Stimulated activated CD4-positive, alpha-beta T cell treated with anti-CD3 and anti-CD28 coated beads, Interleukin-1b, Interleukin-23, amount 100 ng/mL, for 24 hours (primary cell): Measurements from ENCODE around the gene HSPB6.

Experiments used
- DNase-seq, 4 experiments: peaks; one replicate each; pipeline ENCODE4 v3.0.0-alpha.2; 2020; ENCODE audit warnings: low read depth in 4 of 4, low spot score in 1 of 4

The HSPB6 gene

DNA sequence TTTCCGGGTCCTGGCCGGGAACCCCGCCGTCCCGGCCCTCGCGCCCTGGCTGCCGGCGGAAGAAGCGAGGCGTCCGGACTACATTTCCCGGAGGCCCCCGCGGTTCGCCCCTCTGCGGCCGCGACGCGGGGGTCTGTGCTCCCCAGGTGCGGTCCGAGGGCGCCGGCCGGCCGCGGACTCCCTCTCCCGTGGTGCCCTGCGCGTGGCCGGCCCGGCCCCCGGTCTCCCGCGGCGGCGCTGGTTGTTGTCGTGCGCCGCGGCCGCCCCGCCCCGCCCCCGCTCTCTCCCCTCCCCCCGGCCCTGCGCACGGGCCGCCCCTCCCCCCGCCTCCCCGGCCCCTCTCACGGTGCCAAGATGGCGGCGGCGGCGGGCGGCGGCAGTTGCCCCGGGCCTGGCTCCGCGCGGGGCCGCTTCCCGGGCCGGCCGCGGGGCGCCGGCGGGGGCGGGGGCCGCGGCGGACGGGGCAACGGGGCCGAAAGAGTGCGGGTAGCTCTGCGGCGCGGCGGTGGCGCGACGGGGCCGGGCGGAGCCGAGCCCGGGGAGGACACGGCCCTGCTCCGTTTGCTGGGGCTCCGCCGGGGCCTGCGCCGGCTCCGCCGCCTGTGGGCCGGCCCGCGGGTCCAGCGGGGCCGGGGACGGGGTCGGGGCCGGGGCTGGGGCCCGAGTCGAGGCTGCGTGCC lies 39.0 kb downstream of the HSPB6 start, which contains the start of gene KMT2B:
Gene KMT2B (plus strand): TSS at position 339 of the 680 bp plus-strand sequence. CDS start 16 bp downstream, at position 355.
- DNase-seq: peak in 2 of 4 experiments; percentile 83 to 93

GRCh38 chr19:35716801-35717664 lies 39.8 kb downstream of the HSPB6 start:
- DNase-seq: peak in 3 of 4 experiments; percentile 73 to 94 (median 91)

DNA sequence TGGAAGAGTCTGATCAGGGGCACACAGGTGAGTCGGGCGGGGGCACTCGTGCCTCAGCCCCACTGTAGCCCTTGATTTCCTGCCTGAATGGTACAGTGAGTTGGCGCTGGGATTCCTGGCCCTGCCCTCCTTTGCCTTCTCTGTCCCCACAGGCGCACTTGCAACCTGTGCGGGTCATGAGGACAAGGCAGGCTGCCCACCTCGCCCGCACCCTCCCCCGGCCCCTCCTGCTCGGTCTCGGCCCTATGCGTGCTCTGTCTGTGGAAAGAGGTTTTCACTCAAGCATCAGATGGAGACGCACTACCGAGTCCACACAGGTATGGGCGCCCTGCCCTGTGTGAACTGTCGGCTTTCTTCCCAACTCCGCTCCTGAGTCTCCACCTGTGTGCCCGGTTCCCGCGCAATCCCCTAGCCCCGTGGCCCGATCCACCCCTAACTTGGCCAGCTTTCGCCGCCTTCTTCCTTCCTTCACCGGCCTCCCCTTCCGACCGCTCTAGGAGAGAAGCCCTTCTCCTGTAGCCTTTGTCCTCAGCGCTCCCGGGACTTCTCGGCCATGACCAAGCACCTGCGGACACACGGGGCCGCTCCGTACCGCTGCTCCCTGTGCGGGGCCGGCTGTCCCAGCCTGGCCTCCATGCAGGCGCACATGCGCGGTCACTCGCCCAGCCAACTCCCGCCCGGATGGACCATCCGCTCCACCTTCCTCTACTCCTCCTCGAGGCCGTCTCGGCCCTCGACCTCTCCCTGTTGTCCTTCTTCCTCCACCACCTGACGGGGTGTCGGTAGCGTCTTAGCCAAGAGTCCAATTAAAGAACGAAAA lies 40.6 kb downstream of the HSPB6 start:
- DNase-seq: no peak

DNA sequence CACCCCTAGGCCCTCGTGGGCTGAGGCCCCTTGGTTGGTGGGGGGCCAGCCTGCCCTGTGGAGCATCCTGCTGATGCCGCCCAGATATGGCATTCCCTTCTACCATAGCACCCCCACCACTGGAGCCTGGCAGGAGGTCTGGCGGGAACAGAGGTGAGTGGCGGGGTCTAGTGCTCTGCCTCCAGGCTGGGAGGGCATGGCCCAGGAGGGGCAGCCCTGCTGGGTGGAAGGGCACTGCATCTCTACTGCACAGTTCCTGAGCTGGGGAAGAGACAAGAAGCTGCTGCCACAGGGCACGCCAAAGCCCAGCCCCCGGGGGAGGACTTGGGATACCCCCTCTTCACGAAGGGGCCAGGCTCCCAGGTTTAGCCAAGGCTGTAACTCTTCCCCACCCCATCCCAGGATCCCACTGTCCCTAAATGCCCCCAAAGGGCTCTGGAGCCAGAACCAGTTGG lies 41.4 kb downstream of the HSPB6 start:
- no peak for DNase-seq

DNA sequence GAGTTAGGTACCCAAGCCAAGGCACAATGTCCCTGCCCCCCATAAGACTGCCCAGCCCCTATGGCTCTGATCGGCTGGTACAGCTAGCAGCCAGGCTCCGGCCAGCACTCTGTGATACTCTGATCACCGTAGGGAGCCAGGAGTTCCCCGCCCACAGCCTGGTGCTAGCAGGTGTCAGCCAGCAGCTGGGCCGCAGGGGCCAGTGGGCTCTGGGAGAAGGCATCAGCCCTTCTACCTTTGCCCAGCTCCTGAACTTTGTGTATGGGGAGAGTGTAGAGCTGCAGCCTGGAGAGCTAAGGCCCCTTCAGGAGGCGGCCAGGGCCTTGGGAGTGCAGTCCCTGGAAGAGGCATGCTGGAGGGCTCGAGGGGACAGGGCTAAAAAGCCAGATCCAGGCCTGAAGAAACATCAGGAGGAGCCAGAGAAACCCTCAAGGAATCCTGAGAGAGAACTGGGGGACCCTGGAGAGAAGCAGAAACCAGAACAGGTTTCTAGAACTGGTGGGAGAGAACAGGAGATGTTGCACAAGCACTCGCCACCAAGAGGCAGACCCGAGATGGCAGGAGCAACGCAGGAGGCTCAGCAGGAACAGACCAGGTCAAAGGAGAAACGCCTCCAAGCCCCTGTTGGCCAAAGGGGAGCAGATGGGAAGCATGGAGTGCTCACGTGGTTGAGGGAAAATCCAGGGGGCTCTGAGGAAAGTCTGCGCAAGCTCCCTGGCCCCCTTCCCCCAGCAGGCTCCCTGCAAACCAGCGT lies 42.1 kb downstream of the HSPB6 start:
- DNase-seq: no peak

- DNase-seq: no peak
These were observed 42.8 kb downstream of the HSPB6 start for GRCh38 chr19:35713904-35714495.

DNA sequence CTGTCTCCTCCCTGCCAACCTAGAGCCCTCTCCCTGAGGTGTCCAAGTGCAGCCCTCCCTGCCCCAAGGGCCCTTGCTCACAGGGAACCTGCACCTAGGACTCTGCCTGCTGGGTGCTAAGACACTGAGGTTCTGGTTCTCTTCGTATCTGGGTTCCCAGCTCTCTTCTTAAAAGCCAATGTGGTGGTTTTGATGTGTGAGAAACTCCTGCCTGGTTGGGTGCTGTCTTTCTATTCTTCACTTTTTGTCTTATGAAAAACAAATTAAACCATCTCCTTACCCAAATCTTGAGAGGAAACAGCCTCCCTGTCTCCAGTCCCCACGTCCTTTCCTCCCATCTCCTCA lies 43.4 kb downstream of the HSPB6 start:
- DNase-seq: no peak

DNA sequence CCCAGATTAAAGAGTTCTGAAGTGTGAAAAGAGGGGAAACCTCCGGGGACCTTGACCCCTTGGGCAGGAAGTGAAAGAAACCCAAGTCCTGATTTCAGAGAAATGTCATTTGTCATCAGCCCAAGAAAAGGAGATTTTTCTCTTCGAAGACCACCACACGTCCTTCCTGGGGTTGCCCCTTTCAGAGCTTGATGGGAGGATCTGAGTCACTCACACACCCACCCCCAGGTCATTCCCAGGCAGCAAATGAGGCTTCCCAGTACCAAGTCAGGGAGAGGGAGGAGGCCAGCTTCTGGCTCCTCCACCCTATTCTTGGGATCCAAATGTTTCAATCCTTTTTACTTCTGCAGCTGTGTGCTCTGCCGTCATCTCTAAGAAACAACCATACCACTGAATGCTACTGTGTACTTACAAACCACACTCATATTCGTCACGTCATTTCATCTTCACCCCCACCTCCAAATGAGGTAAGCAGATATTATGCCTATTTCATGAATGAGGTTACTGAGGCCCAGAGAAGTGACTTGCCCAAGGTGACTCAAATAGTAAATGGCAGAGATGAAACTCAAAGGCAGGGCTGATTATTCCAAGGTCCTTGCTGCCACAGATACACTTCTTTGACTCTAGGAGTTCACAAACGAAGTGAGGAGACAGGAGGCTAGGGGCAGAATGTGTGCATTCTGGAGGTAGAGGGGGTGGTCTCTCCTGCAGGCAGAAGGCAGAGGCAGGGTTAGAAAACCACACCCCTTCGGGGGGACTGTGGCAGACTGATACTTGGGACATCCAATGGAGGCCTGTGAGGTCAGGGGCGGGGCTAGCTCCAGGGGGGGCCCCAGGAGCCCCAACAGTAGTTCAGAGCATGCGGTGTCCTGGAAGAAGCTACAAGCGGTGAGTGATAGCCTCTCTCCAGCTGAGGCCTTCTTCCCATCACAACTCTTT lies 44.0 kb downstream of the HSPB6 start:
- peak in 3 of 4 experiments; percentile 30 to 87 (median 65) for DNase-seq

DNA sequence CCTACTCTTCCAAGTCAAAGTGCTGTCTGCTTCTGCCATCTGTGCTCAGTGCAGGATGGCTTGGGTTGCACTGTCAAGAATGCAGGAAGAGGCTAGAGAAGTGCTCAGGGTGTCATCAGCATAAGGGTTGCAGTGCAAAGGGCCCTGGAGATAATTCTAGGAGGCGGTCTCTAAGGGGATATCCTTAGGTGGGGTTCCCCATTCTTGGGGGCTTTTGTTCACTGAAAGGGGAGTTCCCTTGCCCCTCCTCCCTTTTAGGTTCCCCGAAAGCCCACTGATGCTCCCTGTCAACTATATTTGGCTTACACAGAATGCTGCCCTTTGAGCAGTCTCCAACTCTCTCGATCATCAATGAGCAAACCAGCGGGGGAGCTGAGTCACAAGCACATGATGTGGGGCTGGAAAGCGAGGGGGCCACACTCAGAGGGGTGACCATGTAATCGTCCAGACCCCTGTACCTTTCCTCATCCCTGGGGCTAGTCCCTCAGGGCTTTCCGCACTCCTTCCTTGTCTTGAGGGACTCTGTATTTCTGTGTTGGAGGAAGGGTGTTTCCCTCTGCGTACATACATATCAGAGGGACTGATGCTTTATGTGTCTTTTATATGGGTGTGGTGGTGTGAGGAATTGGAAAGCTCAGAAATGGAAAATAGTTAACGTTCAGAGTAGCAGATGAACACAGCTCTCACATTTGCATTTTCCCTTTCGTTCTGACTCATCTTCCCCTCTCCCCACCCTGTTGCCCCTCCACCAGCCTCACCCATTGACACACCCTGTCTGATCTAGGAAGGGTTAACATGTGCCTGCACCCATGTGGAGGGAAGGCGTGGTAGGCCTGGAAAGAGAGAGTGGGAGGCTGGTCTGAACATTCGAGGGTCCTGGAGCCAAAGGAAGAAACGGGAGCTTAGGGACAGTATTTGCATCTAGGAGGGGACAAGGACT lies 45.8 kb downstream of the HSPB6 start:
- peak in 3 of 4 experiments; percentile 35 to 74 (median 46) for DNase-seq

DNA sequence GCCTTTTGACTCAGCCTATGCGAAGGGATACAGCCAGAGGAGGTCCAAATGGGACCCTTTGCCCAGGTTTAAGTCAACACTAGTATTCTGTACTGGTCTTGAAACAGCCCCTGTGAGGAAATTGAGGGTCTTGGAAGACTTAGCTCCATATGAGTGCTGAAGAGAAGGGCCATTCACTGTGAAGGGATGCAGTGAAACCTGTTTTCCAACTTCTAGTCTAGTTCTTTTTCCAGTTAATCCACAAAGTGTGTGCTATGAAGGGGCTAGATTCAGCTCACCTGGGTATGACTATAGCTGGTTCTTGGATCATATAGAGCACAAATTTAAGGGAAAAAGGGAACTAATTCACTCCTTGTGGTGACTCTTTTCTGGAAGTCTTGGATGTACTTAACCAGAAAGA lies 48.4 kb downstream of the HSPB6 start:
- no peak for DNase-seq
